HG03196 (cell line): Measurements from ENCODE around the gene KCNQ1.

Source experiments
- ATAC-seq: cut with Tn5 transposase; IDR thresholded peaks from one replicate; pipeline ENCODE4 v1.9.1; 2021; ENCODE audit not compliant: unreplicated experiment

KCNQ1 gene

GRCh38 chr11:2752204-2752770 lies 307.5 kb downstream of the KCNQ1 start:
- no peak for ATAC-seq

GRCh38 chr11:2752923-2753322 lies 308.1 kb downstream of the KCNQ1 start:
- ATAC-seq: no peak

- ATAC-seq: no peak
Measured at GRCh38 chr11:2754008-2754407, 309.2 kb downstream of the KCNQ1 start.

GRCh38 chr11:2755071-2755470 lies 310.3 kb downstream of the KCNQ1 start:
- ATAC-seq: no peak

GRCh38 chr11:2758751-2759150 lies 313.9 kb downstream of the KCNQ1 start:
- no peak for ATAC-seq

- ATAC-seq: no peak
Measured at GRCh38 chr11:2759228-2760195, 314.7 kb downstream of the KCNQ1 start.

- ATAC-seq: no peak
Measured at GRCh38 chr11:2760196-2760871, 315.5 kb downstream of the KCNQ1 start.

- no peak for ATAC-seq
Measured at GRCh38 chr11:2761131-2762030, 316.6 kb downstream of the KCNQ1 start.

GRCh38 chr11:2762031-2762380 lies 317.2 kb downstream of the KCNQ1 start:
- ATAC-seq: no peak

- no peak for ATAC-seq
Measured at GRCh38 chr11:2762451-2762850, 317.6 kb downstream of the KCNQ1 start.

- no peak for ATAC-seq
Measured at GRCh38 chr11:2763984-2764383, 319.2 kb downstream of the KCNQ1 start.

- no peak for ATAC-seq
Measured at GRCh38 chr11:2765491-2765890, 320.7 kb downstream of the KCNQ1 start.

GRCh38 chr11:2766166-2766565 lies 321.4 kb downstream of the KCNQ1 start:
- no peak for ATAC-seq

GRCh38 chr11:2767071-2767470 lies 322.3 kb downstream of the KCNQ1 start:
- no peak for ATAC-seq

- no peak for ATAC-seq
Measured at GRCh38 chr11:2767801-2768200, 323.0 kb downstream of the KCNQ1 start.

- ATAC-seq: no peak
Measured at GRCh38 chr11:2768471-2769408, 323.9 kb downstream of the KCNQ1 start.

GRCh38 chr11:2769409-2770095 lies 324.7 kb downstream of the KCNQ1 start:
- ATAC-seq: no peak

GRCh38 chr11:2770096-2770751 lies 325.4 kb downstream of the KCNQ1 start:
- no peak for ATAC-seq
